HL-60 (cell line): Measurements from ENCODE around the gene MSH3.

ENCODE experiments used
- GABPA ChIP-seq: IDR thresholded peaks from 2 replicates; pipeline ENCODE4 v1.6.1; 2012; ENCODE audit warnings: low read depth
- TF ChIP-seq, protein P1 (sequence below): IDR thresholded peaks from 2 replicates; pipeline ENCODE4 v1.6.1; 2012; ENCODE audit warnings: low read depth; ENCODE audit not compliant: insufficient replicate concordance
- TF ChIP-seq, protein P2 (sequence below): IDR thresholded peaks from one replicate; pipeline ENCODE4 v1.5.1; 2011; ENCODE audit warnings: low read length, control low read depth, inconsistent platforms; ENCODE audit not compliant: insufficient read depth

DNA sequence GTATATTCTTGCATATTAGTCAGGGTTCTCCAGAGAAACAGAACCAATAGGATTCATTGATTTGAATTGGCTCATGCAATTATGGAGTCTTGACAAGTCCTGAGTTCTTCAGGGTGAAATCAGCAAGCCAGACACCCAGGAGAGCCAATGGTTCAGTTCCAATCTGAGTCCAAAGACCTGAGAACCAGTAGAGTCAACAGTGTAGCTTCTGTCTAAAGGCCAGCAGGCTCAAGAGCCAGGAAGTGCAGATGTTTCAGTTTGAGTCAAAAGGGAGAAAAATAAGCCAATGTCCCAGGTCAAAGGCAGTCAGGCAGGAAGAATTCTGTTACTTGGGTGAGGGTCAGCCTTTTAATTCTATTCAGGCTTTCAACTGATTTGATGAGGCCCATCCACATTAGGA is 46.6 kb upstream of the MSH3 start:
- TF ChIP-seq, protein P1, sequence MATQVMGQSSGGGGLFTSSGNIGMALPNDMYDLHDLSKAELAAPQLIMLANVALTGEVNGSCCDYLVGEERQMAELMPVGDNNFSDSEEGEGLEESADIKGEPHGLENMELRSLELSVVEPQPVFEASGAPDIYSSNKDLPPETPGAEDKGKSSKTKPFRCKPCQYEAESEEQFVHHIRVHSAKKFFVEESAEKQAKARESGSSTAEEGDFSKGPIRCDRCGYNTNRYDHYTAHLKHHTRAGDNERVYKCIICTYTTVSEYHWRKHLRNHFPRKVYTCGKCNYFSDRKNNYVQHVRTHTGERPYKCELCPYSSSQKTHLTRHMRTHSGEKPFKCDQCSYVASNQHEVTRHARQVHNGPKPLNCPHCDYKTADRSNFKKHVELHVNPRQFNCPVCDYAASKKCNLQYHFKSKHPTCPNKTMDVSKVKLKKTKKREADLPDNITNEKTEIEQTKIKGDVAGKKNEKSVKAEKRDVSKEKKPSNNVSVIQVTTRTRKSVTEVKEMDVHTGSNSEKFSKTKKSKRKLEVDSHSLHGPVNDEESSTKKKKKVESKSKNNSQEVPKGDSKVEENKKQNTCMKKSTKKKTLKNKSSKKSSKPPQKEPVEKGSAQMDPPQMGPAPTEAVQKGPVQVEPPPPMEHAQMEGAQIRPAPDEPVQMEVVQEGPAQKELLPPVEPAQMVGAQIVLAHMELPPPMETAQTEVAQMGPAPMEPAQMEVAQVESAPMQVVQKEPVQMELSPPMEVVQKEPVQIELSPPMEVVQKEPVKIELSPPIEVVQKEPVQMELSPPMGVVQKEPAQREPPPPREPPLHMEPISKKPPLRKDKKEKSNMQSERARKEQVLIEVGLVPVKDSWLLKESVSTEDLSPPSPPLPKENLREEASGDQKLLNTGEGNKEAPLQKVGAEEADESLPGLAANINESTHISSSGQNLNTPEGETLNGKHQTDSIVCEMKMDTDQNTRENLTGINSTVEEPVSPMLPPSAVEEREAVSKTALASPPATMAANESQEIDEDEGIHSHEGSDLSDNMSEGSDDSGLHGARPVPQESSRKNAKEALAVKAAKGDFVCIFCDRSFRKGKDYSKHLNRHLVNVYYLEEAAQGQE = no peak
- TF ChIP-seq, protein P2, sequence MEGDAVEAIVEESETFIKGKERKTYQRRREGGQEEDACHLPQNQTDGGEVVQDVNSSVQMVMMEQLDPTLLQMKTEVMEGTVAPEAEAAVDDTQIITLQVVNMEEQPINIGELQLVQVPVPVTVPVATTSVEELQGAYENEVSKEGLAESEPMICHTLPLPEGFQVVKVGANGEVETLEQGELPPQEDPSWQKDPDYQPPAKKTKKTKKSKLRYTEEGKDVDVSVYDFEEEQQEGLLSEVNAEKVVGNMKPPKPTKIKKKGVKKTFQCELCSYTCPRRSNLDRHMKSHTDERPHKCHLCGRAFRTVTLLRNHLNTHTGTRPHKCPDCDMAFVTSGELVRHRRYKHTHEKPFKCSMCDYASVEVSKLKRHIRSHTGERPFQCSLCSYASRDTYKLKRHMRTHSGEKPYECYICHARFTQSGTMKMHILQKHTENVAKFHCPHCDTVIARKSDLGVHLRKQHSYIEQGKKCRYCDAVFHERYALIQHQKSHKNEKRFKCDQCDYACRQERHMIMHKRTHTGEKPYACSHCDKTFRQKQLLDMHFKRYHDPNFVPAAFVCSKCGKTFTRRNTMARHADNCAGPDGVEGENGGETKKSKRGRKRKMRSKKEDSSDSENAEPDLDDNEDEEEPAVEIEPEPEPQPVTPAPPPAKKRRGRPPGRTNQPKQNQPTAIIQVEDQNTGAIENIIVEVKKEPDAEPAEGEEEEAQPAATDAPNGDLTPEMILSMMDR = no peak
- no peak for TF ChIP-seq GABPA
